Stimulated activated CD8-positive, alpha-beta memory T cell treated with anti-CD3 and anti-CD28 coated beads, Interleukin-12 subunit alpha, Interleukin-12 subunit beta, amount 100 ng/mL, for 4 hours (primary cell): Measurements from ENCODE around the gene RPE.

Source experiments
- DNase-seq: peaks from one replicate; pipeline ENCODE4 v3.0.0-alpha.2; 2020; ENCODE audit warnings: low read depth

The RPE gene

GRCh38 chr2:210002158-210003157, at the start of gene RPE:
RPE (plus strand) TSS chr2:210002638; CDS start chr2:210002662, 24 bp downstream.
- peak; percentile 96 for DNase-seq

GRCh38 chr2:209956271-209956670, 46.2 kb upstream of the RPE start:
- DNase-seq: no peak

- DNase-seq: no peak
Observed at GRCh38 chr2:209958016-209958415, 44.4 kb upstream of the RPE start.

- DNase-seq: no peak
Observed at GRCh38 chr2:209960045-209960444, 42.4 kb upstream of the RPE start.

- no peak for DNase-seq
Observed at GRCh38 chr2:209960676-209961630, 41.5 kb upstream of the RPE start.

GRCh38 chr2:209965723-209966122, 36.7 kb upstream of the RPE start:
- no peak for DNase-seq

- no peak for DNase-seq
Observed at GRCh38 chr2:209969692-209970091, 32.7 kb upstream of the RPE start.

- DNase-seq: no peak
Observed at GRCh38 chr2:209970271-209970670, 32.2 kb upstream of the RPE start.

GRCh38 chr2:209970711-209971110, 31.7 kb upstream of the RPE start:
- no peak for DNase-seq

- DNase-seq: no peak
Observed at GRCh38 chr2:209973328-209973727, 29.1 kb upstream of the RPE start.

GRCh38 chr2:209974576-209974975, 27.9 kb upstream of the RPE start:
- DNase-seq: no peak

GRCh38 chr2:209976698-209977385, 25.6 kb upstream of the RPE start:
- DNase-seq: no peak

GRCh38 chr2:209977386-209978239, 24.8 kb upstream of the RPE start:
- no peak for DNase-seq

GRCh38 chr2:209984291-209984690, 18.1 kb upstream of the RPE start:
- no peak for DNase-seq

- no peak for DNase-seq
Observed at GRCh38 chr2:209985874-209986273, 16.6 kb upstream of the RPE start.

- no peak for DNase-seq
Observed at GRCh38 chr2:209986415-209986814, 16.0 kb upstream of the RPE start.

- no peak for DNase-seq
Observed at GRCh38 chr2:209988010-209988409, 14.4 kb upstream of the RPE start.

GRCh38 chr2:209990838-209991237, 11.6 kb upstream of the RPE start:
- DNase-seq: no peak

GRCh38 chr2:209993968-209994367, 8.5 kb upstream of the RPE start:
- DNase-seq: no peak

GRCh38 chr2:209998596-209998995, 3.8 kb upstream of the RPE start:
- no peak for DNase-seq
